Measurements from ENCODE around the gene LHFPL3. TPM values are rescaled to one million over a fixed set of nuclear protein-coding genes. Genes with fewer than 3 reads are reported as not detected.

The LHFPL3 gene
- total and polyA plus RNA-seq, 2 donors (not counting 3 experiments of a cell fraction or from before 2014, with no cell fraction given), result not detected

DNA sequence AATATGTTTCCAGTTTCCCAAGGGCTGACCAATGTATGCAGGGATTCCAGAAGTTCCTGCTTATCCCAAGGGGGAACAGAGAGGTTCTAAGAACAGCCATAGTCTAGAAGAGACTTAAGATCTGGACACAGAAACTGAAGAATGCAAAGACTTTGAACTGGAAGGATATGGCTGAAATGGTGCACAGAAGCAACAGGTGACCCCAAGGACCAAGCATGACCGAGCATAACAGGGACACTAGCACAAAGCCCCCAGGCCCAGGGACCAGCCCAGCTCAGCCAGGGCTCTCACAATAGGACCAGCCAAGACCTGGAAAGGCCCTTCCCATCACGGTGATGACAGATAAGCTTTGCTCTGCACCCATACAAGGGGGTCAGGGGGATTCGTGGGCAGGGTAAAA is 472.6 kb downstream of the LHFPL3 start:
- H2AFZ ChIP-seq (ENCODE audit: low read depth, low read length), result no peak overlapping the region
- intact Hi-C loops (cut with micrococcal nuclease), result no loop called here
- no peaks in the 10 kb centered on the region for H3K79me2 ChIP-seq (ENCODE audit: control insufficient read depth, insufficient read depth, low read length)
- H3K9me3 ChIP-seq (replicated peaks; ENCODE audit: control insufficient read depth, insufficient read depth, low read length), result no peaks in the 10 kb centered on the region
- no peak for DNase-seq (ENCODE audit: low read depth, low spot score)
- no peak overlapping the region for H3K4me2 ChIP-seq (ENCODE audit: insufficient read depth, low read length)
- H3K9me1 ChIP-seq (replicated peaks; ENCODE audit: control insufficient read depth, extremely low read depth, insufficient read depth, low read length), result no peaks in the 10 kb centered on the region
- no peaks in the 10 kb centered on the region for H4K20me1 ChIP-seq (replicated peaks; ENCODE audit: control insufficient read depth, extremely low read depth, insufficient read depth, low read length)
- dilution Hi-C loops (cut with MboI; ENCODE audit: extremely low pct_ligation_motif_present, low sequenced_read_pairs), result no loop called here
- peaks cover 2% of the 10 kb centered on the region for H3K4me1 ChIP-seq (ENCODE audit: control insufficient read depth, extremely low read depth, insufficient read depth, low read length)
- H3K9ac ChIP-seq (replicated peaks; ENCODE audit: extremely low read depth, insufficient read depth, low read length), result no peak overlapping the region
- TF ChIP-seq, protein P1, sequence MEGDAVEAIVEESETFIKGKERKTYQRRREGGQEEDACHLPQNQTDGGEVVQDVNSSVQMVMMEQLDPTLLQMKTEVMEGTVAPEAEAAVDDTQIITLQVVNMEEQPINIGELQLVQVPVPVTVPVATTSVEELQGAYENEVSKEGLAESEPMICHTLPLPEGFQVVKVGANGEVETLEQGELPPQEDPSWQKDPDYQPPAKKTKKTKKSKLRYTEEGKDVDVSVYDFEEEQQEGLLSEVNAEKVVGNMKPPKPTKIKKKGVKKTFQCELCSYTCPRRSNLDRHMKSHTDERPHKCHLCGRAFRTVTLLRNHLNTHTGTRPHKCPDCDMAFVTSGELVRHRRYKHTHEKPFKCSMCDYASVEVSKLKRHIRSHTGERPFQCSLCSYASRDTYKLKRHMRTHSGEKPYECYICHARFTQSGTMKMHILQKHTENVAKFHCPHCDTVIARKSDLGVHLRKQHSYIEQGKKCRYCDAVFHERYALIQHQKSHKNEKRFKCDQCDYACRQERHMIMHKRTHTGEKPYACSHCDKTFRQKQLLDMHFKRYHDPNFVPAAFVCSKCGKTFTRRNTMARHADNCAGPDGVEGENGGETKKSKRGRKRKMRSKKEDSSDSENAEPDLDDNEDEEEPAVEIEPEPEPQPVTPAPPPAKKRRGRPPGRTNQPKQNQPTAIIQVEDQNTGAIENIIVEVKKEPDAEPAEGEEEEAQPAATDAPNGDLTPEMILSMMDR (IDR thresholded peaks at IDR 0.05; ENCODE audit: extremely low read depth in 1 of 2, insufficient read depth in 1 of 2, low read depth in 1 of 2, low read length in 2 of 2), result no peak
- no peak for TF ChIP-seq EZH2 (IDR thresholded peaks at IDR 0.05; ENCODE audit: borderline replicate concordance, low read depth, low read length, severe bottlenecking)
- no peak for TF ChIP-seq FOS (IDR thresholded peaks at IDR 0.05; ENCODE audit: borderline replicate concordance, insufficient read depth, low read length)
- no peak for TF ChIP-seq GATA2 (IDR thresholded peaks at IDR 0.05; ENCODE audit: insufficient read depth, insufficient read length, low read depth, low read length)
- no peak for TF ChIP-seq MYC (IDR thresholded peaks at IDR 0.05; ENCODE audit: low read depth, low read length)
- no peak for TF ChIP-seq POLR2AphosphoS5 (IDR thresholded peaks at IDR 0.05; ENCODE audit: insufficient read depth, low read depth, low read length)
- no peak for TF ChIP-seq JUN (IDR thresholded peaks at IDR 0.05; ENCODE audit: borderline replicate concordance, insufficient read depth, insufficient read length, low read depth)
- TF ChIP-seq, protein P2, sequence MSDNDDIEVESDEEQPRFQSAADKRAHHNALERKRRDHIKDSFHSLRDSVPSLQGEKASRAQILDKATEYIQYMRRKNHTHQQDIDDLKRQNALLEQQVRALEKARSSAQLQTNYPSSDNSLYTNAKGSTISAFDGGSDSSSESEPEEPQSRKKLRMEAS (IDR thresholded peaks at IDR 0.05; ENCODE audit: insufficient read depth, insufficient read length), result no peak
- TF ChIP-seq POLR2A (IDR thresholded peaks at IDR 0.05; ENCODE audit: low read depth, low read length), result no peak
- ChIA-PET CTCF (interaction anchor here (0.9 to 2.2 kb wide), 4 partner anchors 8 to 158 kb away, joined by 3 to 9 read pairs (median 3); no protein-coding TSS in a partner anchor), POLR2A (no interaction called here)
- no peak overlapping the region for H3K27ac ChIP-seq (ENCODE audit: insufficient read depth, low read depth, low read length)
- H3K4me3 ChIP-seq (replicated peaks in 1 of 3; ENCODE audit: insufficient read depth in 1 of 3, low read depth in 1 of 3, low read length in 3 of 3), result no peak overlapping the region
- no TSS peak for BruUV-seq (replicated peaks)
- H3K27me3 ChIP-seq (ENCODE audit: control insufficient read depth in 2 of 2, insufficient read depth in 2 of 2, low read length in 2 of 2), result peaks cover 5 to 20% of the 10 kb centered on the region in 2 experiments
- no peaks in the 10 kb centered on the region for H3K36me3 ChIP-seq (ENCODE audit: control insufficient read depth in 2 of 2, extremely low read depth in 1 of 2, insufficient read depth in 2 of 2, low read length in 2 of 2)
- no peak for FAIRE-seq

All from endothelial cell of umbilical vein (primary cell).